ENCODE results near the gene KIF11.

GRCh38 chr10:92697663-92698511 is 105.0 kb downstream of the KIF11 start:
- TF ChIP-seq RCOR1 (IDR thresholded peaks at IDR 0.05; ENCODE audit: insufficient replicate concordance, low read length) (no peak), RAD21 (IDR thresholded peaks at IDR 0.05; ENCODE audit: low read length) (no peak)
